Effector CD4-positive, alpha-beta T cell (primary cell): ENCODE data around the gene DNAJB14.

Experiments
- DNase-seq: peaks from one replicate; pipeline ENCODE4 v3.0.0-alpha.2; 2020

Gene DNAJB14

GRCh38 chr4:99943904-99944437, 2.4 kb downstream of the DNAJB14 start:
- DNase-seq, result no peak

DNA sequence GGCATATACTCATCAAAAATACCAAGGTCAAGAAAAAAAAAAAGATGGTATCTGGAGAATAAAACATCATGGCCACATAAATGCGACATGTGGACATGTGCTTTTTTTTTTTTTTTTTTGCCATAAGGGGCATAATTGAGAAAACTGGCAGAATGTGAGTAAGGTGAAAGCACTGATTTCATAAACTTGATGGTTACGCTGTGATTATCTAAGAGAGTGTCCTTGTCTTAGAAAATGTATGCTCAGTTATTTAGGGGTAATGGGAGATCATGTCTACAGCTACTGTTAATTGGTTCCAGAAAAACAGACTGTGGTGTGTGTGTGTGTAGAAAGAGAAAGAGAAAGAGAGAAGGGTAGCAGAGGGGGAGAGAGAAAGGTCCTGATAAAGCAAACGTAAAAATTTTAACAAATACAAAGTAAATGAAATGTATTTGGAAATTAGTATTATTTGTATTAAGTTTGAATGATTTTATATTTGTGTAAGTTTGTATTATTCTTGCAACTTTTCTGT, 8.1 kb downstream of the DNAJB14 start:
- DNase-seq, result no peak

GRCh38 chr4:99934891-99935290, 11.5 kb downstream of the DNAJB14 start:
- DNase-seq, result no peak

- no peak for DNase-seq
These were observed 18.9 kb downstream of the DNAJB14 start for GRCh38 chr4:99927566-99927965.

GRCh38 chr4:99921174-99921573, 25.2 kb downstream of the DNAJB14 start:
- DNase-seq, result no peak

DNA sequence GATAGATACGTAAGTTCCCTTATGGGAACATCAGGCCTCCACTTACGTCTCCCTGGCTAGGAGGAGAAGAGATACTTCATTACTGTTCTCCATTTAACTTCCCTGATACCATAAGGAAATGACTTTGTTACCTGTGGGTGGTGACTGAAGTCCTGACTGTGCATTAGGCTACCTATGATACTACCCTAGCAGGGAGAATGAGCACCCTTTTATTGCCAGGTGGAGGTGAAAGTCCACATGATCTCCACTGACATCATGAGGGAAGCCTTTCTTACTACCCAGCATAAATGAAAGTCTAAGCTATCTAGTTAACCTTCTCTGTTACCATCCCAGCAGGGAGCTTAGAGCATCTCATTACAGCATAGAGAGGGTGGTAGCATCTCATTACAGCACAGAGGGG, 27.8 kb downstream of the DNAJB14 start:
- no peak for DNase-seq

DNA sequence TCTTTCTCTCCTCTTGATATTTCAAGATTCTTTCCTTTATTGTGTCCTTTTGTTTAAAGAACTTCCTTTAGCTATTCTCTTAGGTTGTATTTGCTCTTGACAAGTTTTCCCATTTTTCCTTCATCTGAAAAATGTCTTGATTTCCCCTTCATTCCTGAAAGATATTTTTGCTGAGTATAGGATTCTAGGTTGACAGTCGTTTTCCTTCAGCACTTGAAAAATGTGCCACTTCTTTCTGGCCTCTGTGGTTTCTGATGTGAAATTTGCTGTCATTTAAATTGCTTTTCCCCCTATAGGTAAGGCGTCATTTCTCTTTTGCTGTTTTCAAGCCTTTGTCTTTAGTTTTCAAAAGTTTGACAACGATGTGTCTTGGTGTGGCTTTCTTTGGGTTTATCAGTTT, 28.8 kb downstream of the DNAJB14 start:
- no peak for DNase-seq

DNA sequence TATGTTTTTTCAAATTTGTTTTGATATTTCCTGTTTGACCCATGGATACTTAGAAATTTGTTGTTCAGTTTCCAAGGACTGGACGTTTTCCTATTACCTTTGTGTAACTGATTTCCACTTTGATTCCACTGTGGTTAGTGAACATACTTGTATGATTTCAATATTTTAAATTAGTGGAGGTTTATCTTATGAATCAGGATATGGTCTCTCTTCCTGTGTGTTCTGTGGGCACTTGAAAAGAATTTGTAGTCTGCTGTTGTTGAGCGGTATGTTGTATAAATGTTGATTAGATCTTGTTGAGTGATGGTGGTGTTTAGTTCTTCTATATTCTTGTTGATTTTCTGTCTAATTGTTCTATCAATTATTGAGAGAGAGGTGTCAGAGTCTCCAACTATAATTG, 31.0 kb downstream of the DNAJB14 start:
- DNase-seq, result no peak

GRCh38 chr4:99894998-99895397, 51.4 kb downstream of the DNAJB14 start:
- no peak for DNase-seq

DNA sequence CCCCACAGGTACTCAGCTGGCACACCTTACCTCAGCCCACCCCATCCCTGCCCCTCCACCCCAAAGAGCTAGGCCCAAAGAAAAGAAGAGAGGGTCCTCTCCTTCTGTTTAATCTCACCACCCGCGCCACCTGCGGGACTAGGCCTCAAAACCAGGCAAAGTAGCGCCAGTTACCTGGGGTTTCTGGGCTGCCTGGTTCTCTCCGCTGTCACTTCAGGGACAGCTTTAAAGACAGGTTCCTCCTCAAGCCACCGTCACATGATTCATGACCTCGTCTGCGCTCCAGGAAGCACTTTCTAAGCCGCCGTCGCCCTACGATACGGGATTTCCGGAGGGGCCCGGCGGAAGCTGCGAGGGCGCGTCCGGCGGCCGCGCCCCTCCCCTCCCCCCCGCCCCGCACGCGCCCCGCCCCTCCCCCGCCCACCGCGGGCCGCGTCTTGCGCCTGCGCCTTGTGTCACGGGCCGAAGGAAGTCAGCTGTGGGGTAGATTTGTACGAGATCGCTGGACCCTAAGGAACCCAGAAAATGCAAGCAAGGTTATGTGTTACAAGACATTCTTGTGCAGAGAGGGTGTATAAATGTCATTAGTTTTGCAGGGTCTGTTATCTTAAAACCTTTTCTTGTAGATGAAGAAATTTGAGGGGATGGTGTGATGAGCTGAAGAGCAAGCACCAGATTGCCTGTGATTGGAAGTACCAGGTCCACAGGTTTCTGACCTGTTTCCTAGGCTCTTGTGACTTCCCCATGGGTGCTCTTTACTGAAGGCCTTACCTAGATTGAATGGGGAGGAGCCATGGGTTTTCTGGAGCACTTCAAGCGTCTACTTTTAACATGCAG, 52.0 kb downstream of the DNAJB14 start, which contains the start of gene LAMTOR3:
LAMTOR3 (minus strand) TSS at position 267 of the 837 bp plus-strand sequence. CDS start 464 bp downstream, outside the sequence.
- peak; percentile 86 for DNase-seq

- no peak for DNase-seq
These were observed 52.6 kb downstream of the DNAJB14 start for GRCh38 chr4:99893839-99894160.

DNA sequence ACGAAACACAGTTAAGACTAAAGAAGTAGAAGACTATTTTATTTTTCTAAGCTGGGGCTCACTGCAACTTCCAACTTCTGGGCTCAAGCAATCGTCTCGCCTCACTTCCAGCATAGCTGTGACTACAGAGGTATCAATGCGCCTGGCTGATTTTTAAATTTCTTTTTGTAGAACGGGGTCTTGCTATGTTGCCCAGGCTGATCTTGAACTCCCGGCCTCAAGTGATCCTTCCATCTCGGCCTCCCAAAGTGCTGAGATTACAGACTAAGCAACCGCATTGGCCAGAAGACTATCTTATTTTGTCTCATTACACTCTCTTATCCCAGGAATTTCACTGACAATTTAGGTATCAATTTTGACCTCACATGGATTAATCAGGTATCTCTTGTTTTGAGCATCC, 53.4 kb downstream of the DNAJB14 start:
- no peak for DNase-seq

DNA sequence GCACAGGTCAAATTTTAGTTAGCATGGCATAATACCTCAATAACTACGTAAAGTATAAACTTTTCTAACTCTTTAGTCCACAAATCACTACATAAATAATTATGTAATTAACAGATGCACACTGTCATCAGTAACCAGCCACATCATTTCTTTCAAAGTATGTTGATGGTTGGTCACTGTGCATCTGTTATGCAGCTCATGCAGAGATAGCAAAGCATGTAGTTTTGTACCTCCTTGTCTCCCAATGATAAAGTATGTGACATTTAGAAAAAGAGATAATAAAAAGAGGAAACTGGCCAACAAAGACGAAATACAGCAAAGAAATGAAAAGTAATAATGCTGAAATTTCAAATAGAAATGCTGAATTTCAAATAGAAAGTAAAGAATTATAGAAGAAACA, 55.1 kb downstream of the DNAJB14 start:
- no peak for DNase-seq

DNA sequence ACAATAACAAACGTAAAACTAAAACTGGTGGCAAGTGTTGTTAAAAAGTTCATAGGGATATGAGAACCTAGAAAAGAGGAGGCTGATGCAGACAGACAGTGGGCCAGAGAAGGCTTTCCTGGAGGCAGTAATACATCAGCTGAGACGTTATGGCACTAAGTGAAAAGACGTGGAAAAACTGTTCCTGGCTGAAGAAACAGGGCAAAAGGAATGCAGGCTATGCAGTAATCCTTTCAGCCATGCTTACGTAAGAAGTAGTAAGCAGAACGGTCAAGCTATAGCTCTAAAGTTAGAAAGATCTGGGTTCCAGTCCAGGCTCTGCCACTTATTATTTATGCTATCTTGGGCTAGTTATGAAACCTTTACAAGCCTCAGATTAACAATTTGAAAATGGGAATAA, 58.6 kb downstream of the DNAJB14 start:
- DNase-seq, result no peak

DNA sequence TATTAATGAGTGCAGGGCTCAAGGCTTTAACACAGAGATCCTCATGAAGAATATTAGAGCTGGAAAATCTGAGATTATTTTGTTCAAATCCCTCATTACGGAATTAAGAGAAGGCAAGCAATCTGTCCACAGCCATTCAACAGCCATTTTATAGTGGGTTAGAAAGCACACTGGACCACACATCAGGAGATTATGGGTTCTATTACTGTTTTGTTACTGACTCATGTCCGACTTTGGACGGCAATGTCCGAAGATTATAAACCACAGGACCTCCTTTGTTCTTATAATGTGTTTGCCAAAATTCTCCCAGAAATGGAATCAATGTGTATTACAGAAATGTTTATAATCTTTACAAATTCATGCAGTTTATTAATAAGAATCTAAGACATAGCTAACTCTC, 60.3 kb downstream of the DNAJB14 start:
- no peak for DNase-seq

DNA sequence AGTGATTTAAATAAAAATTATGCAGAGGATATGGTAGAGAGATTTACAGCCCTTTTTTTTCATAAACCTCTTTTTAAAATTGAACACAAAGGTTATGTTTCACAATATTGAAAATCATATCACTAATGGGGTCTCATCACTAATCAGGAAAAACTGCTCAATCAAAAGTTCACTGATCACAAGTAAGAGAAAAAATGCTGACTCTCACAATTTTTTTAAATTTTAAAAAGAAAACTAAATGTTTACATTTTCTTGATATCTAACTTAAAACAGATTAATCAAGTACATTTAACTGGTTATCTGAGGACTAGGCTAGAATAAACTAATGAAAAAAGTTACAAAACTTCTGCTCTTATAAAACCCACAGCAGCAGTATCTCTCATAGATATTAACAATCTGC, 60.7 kb downstream of the DNAJB14 start:
- DNase-seq, result no peak

DNA sequence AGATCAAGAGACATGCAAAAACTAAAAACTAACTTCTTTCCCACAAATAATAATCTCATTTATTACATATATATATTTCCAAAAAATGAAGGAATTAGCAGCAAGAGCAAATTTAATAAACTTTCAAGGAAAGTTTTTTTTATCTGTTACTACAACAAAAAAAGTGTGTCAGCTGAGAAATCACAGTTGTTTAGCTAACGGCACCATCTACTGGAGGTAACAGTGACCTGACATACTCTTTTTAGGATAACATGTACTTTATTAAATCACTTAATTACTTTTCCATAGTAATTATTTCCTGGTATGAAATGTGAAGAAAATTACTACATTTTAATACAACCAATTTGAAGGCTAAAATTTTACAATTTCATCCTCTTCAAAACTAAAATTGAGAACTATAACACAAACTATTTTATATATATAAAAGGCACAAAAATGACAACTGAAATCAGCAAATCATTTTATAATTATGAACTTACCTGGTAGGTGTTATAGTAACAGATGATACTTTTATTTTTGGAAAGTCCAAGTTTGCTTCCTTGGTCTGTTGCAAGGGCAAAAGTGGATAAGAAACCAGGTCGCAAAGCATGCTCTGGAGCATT, 61.3 kb downstream of the DNAJB14 start:
- DNase-seq, result peak; percentile 19

- no peak for DNase-seq
These were observed 67.0 kb downstream of the DNAJB14 start for GRCh38 chr4:99879458-99879857.

DNA sequence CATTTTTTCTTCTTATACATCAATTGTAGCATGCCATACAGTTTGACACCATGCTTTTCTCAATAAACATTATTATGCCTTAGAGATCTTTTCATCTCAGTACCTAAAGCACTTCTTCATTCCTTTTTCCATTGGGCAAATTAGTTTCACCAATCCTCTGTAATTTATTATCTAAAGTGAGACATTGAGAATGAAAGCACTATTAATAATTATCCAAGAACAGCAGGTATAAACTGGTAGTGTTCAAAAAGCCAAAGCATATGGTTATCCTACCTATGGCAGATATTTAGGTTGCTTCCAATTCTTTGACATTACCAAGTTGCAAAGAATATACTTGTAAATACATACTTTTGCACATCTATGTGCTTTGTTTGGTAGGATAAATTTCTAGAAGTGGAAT, 67.8 kb downstream of the DNAJB14 start:
- no peak for DNase-seq

DNA sequence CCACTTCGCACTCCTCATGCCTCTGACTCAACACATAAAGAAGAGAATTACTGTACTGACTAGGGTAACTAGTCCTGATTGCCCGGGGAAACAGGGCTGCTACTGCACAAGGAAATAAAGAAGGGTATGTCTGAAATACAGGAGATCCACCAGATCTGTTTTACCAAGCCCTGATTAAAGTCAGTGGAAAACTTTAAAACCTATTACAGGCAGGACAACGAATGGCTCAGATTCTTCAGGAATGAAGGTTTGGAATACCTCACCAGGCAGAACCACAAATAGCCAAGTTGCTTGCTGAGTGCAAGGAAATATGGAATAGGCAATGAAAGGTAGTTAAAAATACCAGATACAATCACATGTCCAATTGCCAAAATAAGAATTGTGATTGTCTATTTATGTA, 69.5 kb downstream of the DNAJB14 start:
- no peak for DNase-seq

GRCh38 chr4:99875071-99875470, 71.3 kb downstream of the DNAJB14 start:
- no peak for DNase-seq

DNA sequence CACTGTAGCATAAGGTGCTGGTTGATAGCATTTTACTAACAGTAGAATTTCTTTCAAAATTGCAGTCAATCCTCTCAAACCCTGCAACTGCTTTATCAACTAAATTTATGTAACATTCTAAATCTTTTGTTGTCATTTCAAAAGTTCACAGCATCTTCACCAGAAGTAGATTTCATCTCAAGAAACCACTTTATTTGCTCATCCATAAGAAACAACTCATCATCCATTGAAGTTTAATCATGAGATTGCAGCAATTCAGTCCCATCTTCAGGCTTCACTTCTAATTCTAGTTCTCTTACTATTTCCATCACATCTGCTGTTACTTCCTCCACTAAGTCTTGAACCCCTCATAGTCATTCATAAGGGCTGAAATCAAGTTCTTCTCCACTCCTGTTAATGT, 73.8 kb downstream of the DNAJB14 start:
- no peak for DNase-seq

- DNase-seq, result no peak
These were observed 78.3 kb downstream of the DNAJB14 start for GRCh38 chr4:99868126-99868596.

- DNase-seq, result no peak
These were observed 82.6 kb downstream of the DNAJB14 start for GRCh38 chr4:99863804-99864203.
